Measurements from ENCODE around the gene SLX4.

- TF ChIP-seq CTCF (IDR thresholded peaks at IDR 0.05) (no peak), POLR2A (IDR thresholded peaks at IDR 0.05) (no peak)
Observed at GRCh38 chr16:3564130-3564888, 47.1 kb downstream of the SLX4 start.

Measured in lower leg skin (tissue), 3 donors.